Panc1 (cell line): ENCODE results near the gene NFKB2. TPM values are rescaled to one million over a fixed set of nuclear protein-coding genes. Genes with fewer than 3 reads are reported as not detected.

Experiments used
- ATAC-seq: fragments of 200-7000 bp; cut with Tn5 transposase; 2 replicates; pipeline ENCODE4 v1.9.1; 2020; ENCODE audit warnings: mild to moderate bottlenecking, moderate library complexity
- BruUV-seq: library from RNA; stranded (reverse); fragments of 400-500 nt; replicated peaks from 2 replicates; lab custom pipeline; 2021; lab: Mats Ljungman, UMichigan
- CTCF ChIA-PET: fragments of 300-600 bp; sonication (Branson Sonifier 250); formaldehyde crosslinking; loops from one replicate; lab custom pipeline; 2022; ENCODE audit warnings: antibody characterized with exemption; lab: Charles Lee
- POLR2A ChIA-PET: fragments of 300-600 bp; sonication (Branson Sonifier 250); formaldehyde crosslinking; loops from one replicate; lab custom pipeline; 2022; ENCODE audit warnings: antibody characterized with exemption; lab: Charles Lee
- DNase-seq: peaks from one replicate; pipeline ENCODE4 v3.0.0-alpha.2; 2010; ENCODE audit warnings: low read depth, low spot score
- H3K27ac ChIP-seq: 2 replicates; pipeline ENCODE4 v1.5.1; 2011; ENCODE audit warnings: mild to moderate bottlenecking, low read length, inconsistent platforms
- H3K27me3 ChIP-seq: fragments of 200-500 bp; sonication (Bioruptor generic); 2 replicates; pipeline ENCODE4 v1.6.0; 2014; ENCODE audit warnings: low read length, inconsistent platforms; ENCODE audit not compliant: control insufficient read depth, insufficient read depth
- H3K36me3 ChIP-seq: fragments of 200-500 bp; sonication (Bioruptor generic); 2 replicates; pipeline ENCODE4 v1.5.1; 2014; ENCODE audit warnings: inconsistent platforms, mild to moderate bottlenecking, low read length, moderate library complexity; ENCODE audit not compliant: control insufficient read depth, insufficient read depth
- H3K4me1 ChIP-seq: 2 replicates; pipeline ENCODE4 v1.5.1; 2011; ENCODE audit warnings: inconsistent platforms, mild to moderate bottlenecking, low read length, moderate library complexity; ENCODE audit not compliant: control insufficient read depth, insufficient read depth
- H3K4me3 ChIP-seq, 2 experiments: 2 replicates each; pipeline ENCODE4 v1.5.1; 2011 to 2012; ENCODE audit warnings: low read depth in 2 of 2, low read length in 2 of 2, mild to moderate bottlenecking in 2 of 2, inconsistent platforms in 1 of 2, moderate library complexity in 1 of 2
- H3K9me3 ChIP-seq: fragments of 200-500 bp; sonication (Bioruptor generic); 2 replicates; pipeline ENCODE4 v1.5.1; 2014; ENCODE audit warnings: low read depth, mild to moderate bottlenecking, inconsistent platforms, low read length, moderate library complexity; ENCODE audit not compliant: control insufficient read depth, insufficient read depth
- CTCF ChIP-seq: fragments of 450-650 bp; IDR thresholded peaks from 2 replicates; pipeline ENCODE4 v1.5.1; 2017; ENCODE audit warnings: mild to moderate bottlenecking
- POLR2AphosphoS5 ChIP-seq: IDR thresholded peaks from 2 replicates; pipeline ENCODE4 v1.6.1; 2012; ENCODE audit warnings: mild to moderate bottlenecking, low read depth, low read length, moderate library complexity
- REST ChIP-seq, 2 experiments: IDR thresholded peaks; 2 replicates each; pipeline ENCODE4 v1.6.1; 2011 to 2012; ENCODE audit warnings: low read depth in 2 of 2, control low read depth in 1 of 2, low read length in 1 of 2, mild to moderate bottlenecking in 1 of 2, moderate library complexity in 1 of 2; ENCODE audit not compliant: insufficient read depth in 1 of 2
- SIN3A ChIP-seq: IDR thresholded peaks from 2 replicates; pipeline ENCODE4 v1.6.1; 2012; ENCODE audit warnings: low read depth, mild to moderate bottlenecking, low read length, moderate library complexity, borderline replicate concordance; ENCODE audit not compliant: insufficient read depth
- TCF7L2 ChIP-seq: IDR thresholded peaks from 2 replicates; pipeline ENCODE4 v1.6.1; 2011; ENCODE audit warnings: mild to moderate bottlenecking, low read depth, low read length, inconsistent platforms
- in situ Hi-C: cut with HindIII; loops from 2 replicates; pipeline ENCODE4 v1.10.0; 2016; ENCODE audit warnings: low sequenced_read_pairs, low pct_unique_long_range_greater_than_20kb
- intact Hi-C: fragments of 100-400 bp; cut with micrococcal nuclease; formaldehyde crosslinking; loops from one replicate; pipeline ENCODE4 v1.10.0; 2022; ENCODE audit not compliant: unreplicated experiment
- total RNA-seq: library from RNA; stranded (reverse); gene quantifications from one replicate; pipeline ENCODE4 v1.2.1, GENCODE V29; 2021; ENCODE audit not compliant: unreplicated experiment

The NFKB2 gene
- total RNA-seq, 1 experiment from 2014 or later: 105 TPM

- Histone ChIP-seq H3K4me1 (peaks cover 6% of the 10 kb centered on the region; the same call in 1 of the 2 replicates), H3K36me3 (peaks cover under 1% of the 10 kb centered on the region; the same call in 1 of the 2 replicates), H3K4me3 (no peak overlapping the region), H3K27me3 (no peaks in the 10 kb centered on the region), H3K9me3 (no peaks in the 10 kb centered on the region), H3K27ac (no peak overlapping the region)
- no peak for DNase-seq
- TF ChIP-seq POLR2AphosphoS5 (no peak), REST (IDR thresholded peaks at IDR 0.05; ENCODE audit: insufficient read depth in 1 of 2, low read depth in 2 of 2, low read length in 1 of 2) (no peak), TCF7L2 (no peak), SIN3A (no peak), CTCF (no peak)
- BruUV-seq: no TSS peak
- ATAC-seq: no peak
- intact Hi-C loops: no loop called here
- CTCF ChIA-PET: no interaction called here
- in situ Hi-C loops: no loop called here
- POLR2A ChIA-PET: no interaction called here
Observed at GRCh38 chr10:102444851-102445250, 49.3 kb downstream of the NFKB2 start.

GRCh38 chr10:102449321-102450123, 54.0 kb downstream of the NFKB2 start:
- Histone ChIP-seq H3K27ac (peak overlapping the region; percentile 84), H3K9me3 (no peaks in the 10 kb centered on the region), H3K4me3 (peak overlapping the region; percentile 69 to 94), H3K27me3 (no peaks in the 10 kb centered on the region), H3K36me3 (peaks cover 11% of the 10 kb centered on the region; the same call in 1 of the 2 replicates), H3K4me1 (peaks cover 14% of the 10 kb centered on the region; the same call in 1 of the 2 replicates)
- ChIA-PET CTCF (interaction anchor here (0.7 kb wide), 2 partner anchors 156 to 1205 kb away, joined by 6 to 10 read pairs; no protein-coding TSS in a partner anchor), POLR2A (no interaction called here)
- in situ Hi-C loops (no loop called here), intact Hi-C loops (no loop called here)
- DNase-seq (no peak), ATAC-seq (peak; percentile 68)
- TF ChIP-seq SIN3A (no peak), TCF7L2 (no peak), REST (IDR thresholded peaks at IDR 0.05; ENCODE audit: insufficient read depth in 1 of 2, low read depth in 2 of 2, low read length in 1 of 2) (no peak), CTCF (no peak), POLR2AphosphoS5 (no peak)
- BruUV-seq: no TSS peak
